ENCODE measurements around the gene RGS11.
A peak's percentile ranks its signal among the peaks of the same experiment; 100 is the strongest.

Gene RGS11

GRCh38 chr16:282491-282890, 6.7 kb upstream of the RGS11 start:
- Histone ChIP-seq H4K20me1 (ENCODE audit: insufficient read depth, low read length) (no peaks in the 10 kb centered on the region), H3K4me2 (ENCODE audit: low read length) (peak overlapping the region; percentile 65), H3K4me1 (ENCODE audit: low read length) (peaks cover 14% of the 10 kb centered on the region), H2AFZ (ENCODE audit: low read depth, low read length) (no peak overlapping the region), H3K27ac (ENCODE audit: low read length) (peak overlapping the region; percentile 64), H3K9ac (ENCODE audit: low read length) (peak overlapping the region; percentile 92), H3K27me3 (ENCODE audit: low read depth, low read length) (no peaks in the 10 kb centered on the region), H3K36me3 (replicated peaks; ENCODE audit: low read depth, low read length) (peaks cover 24% of the 10 kb centered on the region), H3K9me3 (ENCODE audit: insufficient read depth, low read length) (no peaks in the 10 kb centered on the region), H3K79me2 (ENCODE audit: low read length) (peaks cover 26% of the 10 kb centered on the region), H3K4me3 (ENCODE audit: low read length) (peak overlapping the region; percentile 90)
- TF ChIP-seq EZH2phosphoT487 (IDR thresholded peaks at IDR 0.05; ENCODE audit: low read depth) (no peak), CTCF (IDR thresholded peaks at IDR 0.05; ENCODE audit: low read depth, low read length) (no peak)

GRCh38 chr16:281660-282255, 6.0 kb upstream of the RGS11 start:
- Histone ChIP-seq H2AFZ (ENCODE audit: low read depth, low read length) (no peak overlapping the region), H3K27me3 (ENCODE audit: low read depth, low read length) (no peaks in the 10 kb centered on the region), H3K4me2 (ENCODE audit: low read length) (no peak overlapping the region), H4K20me1 (ENCODE audit: insufficient read depth, low read length) (no peaks in the 10 kb centered on the region), H3K4me1 (ENCODE audit: low read length) (peaks cover 14% of the 10 kb centered on the region), H3K4me3 (ENCODE audit: low read length) (no peak overlapping the region), H3K36me3 (replicated peaks; ENCODE audit: low read depth, low read length) (peaks cover 21% of the 10 kb centered on the region), H3K27ac (ENCODE audit: low read length) (no peak overlapping the region), H3K9ac (ENCODE audit: low read length) (no peak overlapping the region), H3K79me2 (ENCODE audit: low read length) (peaks cover 26% of the 10 kb centered on the region), H3K9me3 (ENCODE audit: insufficient read depth, low read length) (no peaks in the 10 kb centered on the region)
- TF ChIP-seq CTCF (IDR thresholded peaks at IDR 0.05; ENCODE audit: low read depth, low read length): no peak
- TF ChIP-seq EZH2phosphoT487 (IDR thresholded peaks at IDR 0.05; ENCODE audit: low read depth): no peak

- TF ChIP-seq CTCF (IDR thresholded peaks at IDR 0.05; ENCODE audit: low read depth, low read length) (no peak), EZH2phosphoT487 (IDR thresholded peaks at IDR 0.05; ENCODE audit: low read depth) (no peak)
- Histone ChIP-seq H4K20me1 (ENCODE audit: insufficient read depth, low read length) (no peaks in the 10 kb centered on the region), H2AFZ (ENCODE audit: low read depth, low read length) (no peak overlapping the region), H3K79me2 (ENCODE audit: low read length) (peaks cover 26% of the 10 kb centered on the region), H3K4me2 (ENCODE audit: low read length) (no peak overlapping the region), H3K27ac (ENCODE audit: low read length) (no peak overlapping the region), H3K9me3 (ENCODE audit: insufficient read depth, low read length) (no peaks in the 10 kb centered on the region), H3K36me3 (replicated peaks; ENCODE audit: low read depth, low read length) (peaks cover 15% of the 10 kb centered on the region), H3K4me1 (ENCODE audit: low read length) (peaks cover 14% of the 10 kb centered on the region), H3K9ac (ENCODE audit: low read length) (no peak overlapping the region), H3K27me3 (ENCODE audit: low read depth, low read length) (no peaks in the 10 kb centered on the region), H3K4me3 (ENCODE audit: low read length) (no peak overlapping the region)
Measured at GRCh38 chr16:280991-281659, 5.4 kb upstream of the RGS11 start.

- no peaks in the 10 kb centered on the region for H3K9me3 ChIP-seq (ENCODE audit: insufficient read depth, low read length)
- peaks cover 26% of the 10 kb centered on the region for H3K79me2 ChIP-seq (ENCODE audit: low read length)
- no peak within 1 kb of the TSS for H3K27ac ChIP-seq (ENCODE audit: low read length)
- no peaks in the 10 kb centered on the region for H3K27me3 ChIP-seq (ENCODE audit: low read depth, low read length)
- no peaks in the 10 kb centered on the region for H4K20me1 ChIP-seq (ENCODE audit: insufficient read depth, low read length)
- no peak within 1 kb of the TSS for H2AFZ ChIP-seq (ENCODE audit: low read depth, low read length)
- no peak within 1 kb of the TSS for H3K4me3 ChIP-seq (ENCODE audit: low read length)
- peaks cover 15% of the 10 kb centered on the region for H3K36me3 ChIP-seq (replicated peaks; ENCODE audit: low read depth, low read length)
- H3K4me2 ChIP-seq (ENCODE audit: low read length): 0 out of 2 replicates have a peak within 1 kb of the TSS, but pooled peaks have one; percentile 27
- TF ChIP-seq CTCF (IDR thresholded peaks at IDR 0.05; ENCODE audit: low read depth, low read length) (no peak), EZH2phosphoT487 (IDR thresholded peaks at IDR 0.05; ENCODE audit: low read depth) (no peak)
- H3K9ac ChIP-seq (ENCODE audit: low read length): no peak within 1 kb of the TSS
- peaks cover 14% of the 10 kb centered on the region for H3K4me1 ChIP-seq (ENCODE audit: low read length)
Measured at GRCh38 chr16:280552-280951, 4.8 kb upstream of the RGS11 start, which contains the start of gene ARHGDIG. Gene ARHGDIG, plus strand, starts transcription at chr16:280591. Its CDS starts 90 bp downstream, at chr16:280681.

Data from OCI-LY3 (cell line).